Activated naive CD4-positive, alpha-beta T cell treated with anti-CD3 and anti-CD28 coated beads for 36 hours (primary cell): Measurements from ENCODE around the gene RNF130. TPM values are rescaled to one million over a fixed set of nuclear protein-coding genes. Genes with fewer than 3 reads are reported as not detected.
"Not testable (repeated sequence)": the region's sequence is repeated elsewhere in the genome, so short reads cannot be mapped to it uniquely, and the experiment has no call there.

ENCODE experiments used
- CTCF ChIA-PET: fragments of 350-600 bp; sonication (Branson Sonifier 250); formaldehyde crosslinking; loops from one replicate; lab custom pipeline; 2021; ENCODE audit warnings: antibody characterized with exemption; lab: Charles Lee
- DNase-seq: peaks from one replicate; pipeline ENCODE4 v3.0.0-alpha.2; 2020
- H3K27ac Mint-ChIP-seq: one replicate; pipeline ENCODE4 v1.8.0; 2021; ENCODE audit warnings: mild to moderate bottlenecking, mixed read lengths
- H3K27me3 Mint-ChIP-seq: one replicate; pipeline ENCODE4 v1.8.0; 2021; ENCODE audit warnings: low read depth, mixed read lengths
- H3K36me3 Mint-ChIP-seq: one replicate; pipeline ENCODE4 v1.8.0; 2021; ENCODE audit warnings: low read depth, mixed read lengths
- H3K4me1 Mint-ChIP-seq: one replicate; pipeline ENCODE4 v1.8.0; 2021; ENCODE audit warnings: low read depth, mixed read lengths
- H3K4me3 Mint-ChIP-seq: one replicate; pipeline ENCODE4 v1.8.0; 2021; ENCODE audit warnings: mild to moderate bottlenecking, moderate library complexity, mixed read lengths
- H3K9me3 Mint-ChIP-seq: one replicate; pipeline ENCODE4 v1.8.0; 2021; ENCODE audit warnings: mixed read lengths
- intact Hi-C: fragments of 100-400 bp; cut with micrococcal nuclease; formaldehyde crosslinking; loops from one replicate; pipeline ENCODE4 v1.15.1; 2023
- total RNA-seq, 2 experiments: library from RNA; stranded (reverse); gene quantifications; one replicate each; pipeline ENCODE4 v1.2.3, GENCODE V29; 2021

The RNF130 gene
- total RNA-seq, 2 experiments from 2014 or later, result 10.3 to 11.9 TPM

DNA sequence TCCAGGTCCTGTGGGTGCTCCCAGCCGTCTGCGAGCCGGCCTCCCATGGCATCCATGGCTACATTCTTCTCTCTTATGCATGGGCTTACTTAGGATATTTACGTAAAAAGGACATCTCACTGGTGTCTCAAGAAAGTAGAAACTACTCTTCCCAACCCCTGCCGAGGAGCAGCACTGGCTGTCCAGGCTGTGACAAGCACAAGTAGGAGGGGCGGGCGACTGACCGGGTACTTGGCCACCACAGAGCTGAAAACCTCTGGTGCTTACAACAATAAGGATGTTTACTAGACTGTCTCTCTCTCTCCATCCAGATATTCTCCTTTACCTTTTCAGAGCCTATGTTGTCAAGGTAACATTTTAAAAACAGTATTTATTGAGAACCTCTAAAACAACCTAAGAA lies 107.5 kb downstream of the RNF130 start:
- H3K9me3 Mint-ChIP-seq, result no peaks in the 10 kb centered on the region
- no peak for DNase-seq
- H3K27ac Mint-ChIP-seq, result no peak overlapping the region
- no peaks in the 10 kb centered on the region for H3K27me3 Mint-ChIP-seq
- intact Hi-C loops, result no loop called here
- no peaks in the 10 kb centered on the region for H3K4me1 Mint-ChIP-seq
- H3K4me3 Mint-ChIP-seq, result no peak overlapping the region
- H3K36me3 Mint-ChIP-seq, result peaks cover 10% of the 10 kb centered on the region
- CTCF ChIA-PET, result no interaction called here

DNA sequence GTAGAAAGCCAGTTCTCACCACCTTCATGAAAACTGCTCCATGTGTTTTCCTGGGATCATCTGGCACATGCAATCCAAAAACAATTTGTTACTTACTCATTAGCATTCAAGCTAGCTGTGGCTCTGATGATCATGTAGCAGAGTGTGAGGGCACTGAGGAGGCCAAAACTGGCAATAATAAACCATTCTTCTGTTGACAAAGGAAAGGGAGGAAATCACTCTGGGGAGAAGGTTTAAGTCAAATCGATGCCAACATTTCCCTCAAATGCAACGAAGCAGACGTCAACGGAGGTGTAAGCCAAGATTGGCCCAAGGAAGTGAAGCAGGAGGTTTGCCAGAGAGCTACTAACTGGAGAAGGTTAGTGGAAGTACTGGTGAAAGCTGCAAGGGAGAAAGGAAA lies 108.2 kb downstream of the RNF130 start:
- intact Hi-C loops, result no loop called here
- Mint-ChIP-seq H3K36me3 (peaks cover 10% of the 10 kb centered on the region), H3K27me3 (no peaks in the 10 kb centered on the region), H3K27ac (no peak overlapping the region), H3K9me3 (no peaks in the 10 kb centered on the region), H3K4me1 (no peaks in the 10 kb centered on the region), H3K4me3 (no peak overlapping the region)
- CTCF ChIA-PET, result no interaction called here
- no peak for DNase-seq

DNA sequence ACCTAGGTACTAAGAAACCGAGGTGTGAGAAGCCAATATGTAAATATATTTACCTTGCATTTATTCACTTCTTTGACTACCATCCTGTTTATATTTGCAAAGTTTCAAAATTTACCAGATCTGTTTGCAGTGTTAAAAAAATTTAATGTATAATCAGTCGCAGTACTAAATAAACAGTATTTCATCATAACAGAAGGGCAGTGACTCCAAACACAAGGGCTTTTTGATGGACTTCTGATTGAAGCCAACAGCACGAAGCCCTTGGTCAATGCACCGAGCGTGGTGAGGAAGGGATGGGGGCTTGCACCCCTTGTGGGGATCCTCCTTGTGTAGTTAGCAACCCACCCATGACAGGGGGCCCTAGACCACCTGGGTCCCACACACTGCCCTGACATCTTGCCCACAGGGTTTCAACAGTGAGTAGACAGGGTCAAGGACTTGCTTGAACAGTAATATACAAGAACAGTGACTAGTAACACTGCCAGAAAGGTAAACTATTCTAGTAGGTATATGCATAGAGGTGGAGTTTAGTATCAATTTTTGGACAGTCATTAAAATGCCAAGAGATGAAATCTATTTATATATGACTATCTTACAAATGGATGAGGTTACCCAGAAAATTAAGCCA lies 111.2 kb downstream of the RNF130 start:
- CTCF ChIA-PET, result no interaction called here
- Mint-ChIP-seq H3K4me1 (no peaks in the 10 kb centered on the region), H3K36me3 (peaks cover 12% of the 10 kb centered on the region), H3K27me3 (no peaks in the 10 kb centered on the region), H3K9me3 (no peaks in the 10 kb centered on the region), H3K4me3 (no peak overlapping the region), H3K27ac (no peak overlapping the region)
- intact Hi-C loops, result no loop called here
- DNase-seq, result no peak

DNA sequence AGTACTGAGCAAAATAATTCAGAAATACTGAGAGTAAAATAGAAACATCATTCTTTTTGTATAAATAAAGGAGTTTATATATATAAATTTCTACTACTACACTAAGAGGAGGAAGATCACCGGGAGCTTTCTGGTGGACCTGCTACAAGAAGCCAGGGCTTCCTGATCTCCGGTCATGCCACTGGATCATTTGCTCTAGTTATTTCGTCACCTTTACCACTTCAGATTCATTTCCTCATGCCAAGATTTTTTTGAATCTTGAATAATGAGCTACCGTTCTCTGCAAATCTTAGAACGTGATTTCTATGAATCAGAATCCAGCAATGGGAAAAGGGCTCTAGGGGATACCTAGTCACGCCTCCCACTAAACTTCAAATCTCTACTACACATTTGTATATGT lies 111.9 kb downstream of the RNF130 start:
- H3K27me3 Mint-ChIP-seq, result no peaks in the 10 kb centered on the region
- H3K4me1 Mint-ChIP-seq, result no peaks in the 10 kb centered on the region
- H3K36me3 Mint-ChIP-seq, result peaks cover 12% of the 10 kb centered on the region
- CTCF ChIA-PET, result no interaction called here
- no peak overlapping the region for H3K4me3 Mint-ChIP-seq
- no peak for DNase-seq
- intact Hi-C loops, result no loop called here
- no peaks in the 10 kb centered on the region for H3K9me3 Mint-ChIP-seq
- no peak overlapping the region for H3K27ac Mint-ChIP-seq

GRCh38 chr5:179959118-179959517 lies 112.4 kb downstream of the RNF130 start:
- H3K4me1 Mint-ChIP-seq, DNase-seq, intact Hi-C loops, H3K27me3 Mint-ChIP-seq, H3K9me3 Mint-ChIP-seq, H3K27ac Mint-ChIP-seq, H3K4me3 Mint-ChIP-seq, CTCF ChIA-PET: not testable (repeated sequence)
- H3K36me3 Mint-ChIP-seq, result peaks cover 12% of the 10 kb centered on the region

DNA sequence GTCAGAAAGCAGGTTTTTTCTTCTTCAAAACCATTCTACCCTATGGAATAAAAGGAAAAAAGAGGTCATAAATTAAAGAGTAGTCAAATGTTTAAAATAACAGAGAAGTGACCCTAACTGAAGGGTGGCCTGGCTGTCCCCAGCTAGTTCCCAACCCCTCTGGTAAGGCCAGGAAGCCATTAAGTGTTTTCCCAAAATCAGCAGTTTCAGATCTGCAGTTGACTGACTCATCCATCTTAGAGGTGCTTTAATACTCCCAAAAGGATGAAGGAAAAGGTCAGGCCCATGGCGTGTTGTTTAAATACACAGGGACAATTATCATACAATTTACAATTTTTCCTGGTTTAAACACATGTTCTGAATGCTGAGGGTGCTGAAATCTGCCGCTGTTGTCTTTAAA lies 115.9 kb downstream of the RNF130 start:
- CTCF ChIA-PET, result no interaction called here
- H3K36me3 Mint-ChIP-seq, result peaks cover 2% of the 10 kb centered on the region
- H3K4me3 Mint-ChIP-seq, result no peak overlapping the region
- no peak overlapping the region for H3K27ac Mint-ChIP-seq
- H3K9me3 Mint-ChIP-seq, result no peaks in the 10 kb centered on the region
- intact Hi-C loops, result no loop called here
- DNase-seq, result no peak
- H3K4me1 Mint-ChIP-seq, result no peaks in the 10 kb centered on the region
- H3K27me3 Mint-ChIP-seq, result no peaks in the 10 kb centered on the region

DNA sequence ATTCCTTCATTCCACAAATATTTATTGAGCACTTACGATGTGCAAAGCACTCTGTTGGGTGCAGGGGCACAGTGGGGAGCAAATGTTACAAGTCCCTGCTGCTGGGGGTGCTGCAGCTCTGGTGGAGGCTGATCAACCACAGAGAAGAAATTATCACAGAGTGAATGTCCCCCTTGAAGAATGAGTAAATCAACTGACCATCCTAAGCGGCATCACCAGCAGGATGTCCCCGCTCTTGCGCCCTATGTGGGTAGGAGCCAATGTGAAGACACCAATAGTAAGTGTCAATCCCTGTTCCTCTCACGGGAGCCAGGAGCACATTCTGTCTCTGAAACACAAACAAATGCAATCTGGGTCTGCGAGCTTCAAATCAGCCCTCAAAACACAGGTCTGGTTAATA lies 116.5 kb downstream of the RNF130 start:
- no peak for DNase-seq
- CTCF ChIA-PET, result no interaction called here
- intact Hi-C loops, result no loop called here
- no peaks in the 10 kb centered on the region for H3K27me3 Mint-ChIP-seq
- no peaks in the 10 kb centered on the region for H3K9me3 Mint-ChIP-seq
- no peak overlapping the region for H3K4me3 Mint-ChIP-seq
- peaks cover 2% of the 10 kb centered on the region for H3K36me3 Mint-ChIP-seq
- H3K27ac Mint-ChIP-seq, result no peak overlapping the region
- H3K4me1 Mint-ChIP-seq, result no peaks in the 10 kb centered on the region

DNA sequence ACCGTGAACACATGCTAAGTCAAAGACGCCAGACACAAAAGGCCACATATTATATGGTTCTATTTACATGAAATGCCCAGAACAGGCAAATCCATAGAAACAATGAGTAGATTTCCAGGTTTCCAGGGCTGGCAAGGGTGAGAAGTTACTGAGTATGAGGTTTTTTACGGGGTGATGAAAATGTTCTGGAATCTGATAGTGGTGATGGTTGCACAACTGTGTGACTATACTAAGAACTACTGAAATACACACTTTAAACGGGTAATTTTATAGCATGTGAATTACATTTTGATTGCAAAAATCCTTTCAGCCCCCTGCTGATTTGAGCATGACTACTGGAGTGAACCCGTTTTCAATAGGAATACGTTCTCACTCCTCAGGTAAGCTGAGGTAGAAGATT lies 117.1 kb downstream of the RNF130 start:
- no peaks in the 10 kb centered on the region for H3K4me1 Mint-ChIP-seq
- no peak overlapping the region for H3K4me3 Mint-ChIP-seq
- CTCF ChIA-PET, result no interaction called here
- H3K9me3 Mint-ChIP-seq, result no peaks in the 10 kb centered on the region
- peaks cover 2% of the 10 kb centered on the region for H3K36me3 Mint-ChIP-seq
- intact Hi-C loops, result no loop called here
- no peak overlapping the region for H3K27ac Mint-ChIP-seq
- H3K27me3 Mint-ChIP-seq, result no peaks in the 10 kb centered on the region
- DNase-seq, result no peak

DNA sequence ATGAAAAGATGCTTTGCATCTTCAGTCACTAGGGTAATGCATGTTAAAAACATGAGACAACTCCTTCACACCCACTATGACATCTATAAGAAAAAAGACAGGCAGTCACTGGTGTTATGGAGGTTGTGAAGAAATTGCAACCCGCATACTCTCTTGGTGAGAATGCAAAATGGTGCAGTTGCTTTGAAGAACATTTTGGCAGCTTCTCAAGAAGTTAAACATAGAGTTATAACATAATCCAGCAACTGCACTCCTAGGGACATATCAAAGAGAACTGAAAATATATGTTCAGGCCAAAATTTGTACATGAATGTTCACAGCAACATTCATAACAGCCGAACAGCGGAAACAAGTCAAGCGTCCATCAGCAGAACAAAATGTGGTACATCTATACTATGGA lies 117.6 kb downstream of the RNF130 start:
- no peak overlapping the region for H3K4me3 Mint-ChIP-seq
- no peaks in the 10 kb centered on the region for H3K27me3 Mint-ChIP-seq
- no peaks in the 10 kb centered on the region for H3K9me3 Mint-ChIP-seq
- H3K27ac Mint-ChIP-seq, result no peak overlapping the region
- DNase-seq, result no peak
- intact Hi-C loops, result no loop called here
- CTCF ChIA-PET, result no interaction called here
- no peaks in the 10 kb centered on the region for H3K4me1 Mint-ChIP-seq
- H3K36me3 Mint-ChIP-seq, result peaks cover 2% of the 10 kb centered on the region

- intact Hi-C loops, result no loop called here
- CTCF ChIA-PET, result no interaction called here
- H3K27ac Mint-ChIP-seq, result no peak overlapping the region
- no peaks in the 10 kb centered on the region for H3K27me3 Mint-ChIP-seq
- H3K36me3 Mint-ChIP-seq, result no peaks in the 10 kb centered on the region
- DNase-seq, result no peak
- no peaks in the 10 kb centered on the region for H3K9me3 Mint-ChIP-seq
- no peak overlapping the region for H3K4me3 Mint-ChIP-seq
- no peaks in the 10 kb centered on the region for H3K4me1 Mint-ChIP-seq
Measured at GRCh38 chr5:179936976-179937681, 134.4 kb downstream of the RNF130 start.

DNA sequence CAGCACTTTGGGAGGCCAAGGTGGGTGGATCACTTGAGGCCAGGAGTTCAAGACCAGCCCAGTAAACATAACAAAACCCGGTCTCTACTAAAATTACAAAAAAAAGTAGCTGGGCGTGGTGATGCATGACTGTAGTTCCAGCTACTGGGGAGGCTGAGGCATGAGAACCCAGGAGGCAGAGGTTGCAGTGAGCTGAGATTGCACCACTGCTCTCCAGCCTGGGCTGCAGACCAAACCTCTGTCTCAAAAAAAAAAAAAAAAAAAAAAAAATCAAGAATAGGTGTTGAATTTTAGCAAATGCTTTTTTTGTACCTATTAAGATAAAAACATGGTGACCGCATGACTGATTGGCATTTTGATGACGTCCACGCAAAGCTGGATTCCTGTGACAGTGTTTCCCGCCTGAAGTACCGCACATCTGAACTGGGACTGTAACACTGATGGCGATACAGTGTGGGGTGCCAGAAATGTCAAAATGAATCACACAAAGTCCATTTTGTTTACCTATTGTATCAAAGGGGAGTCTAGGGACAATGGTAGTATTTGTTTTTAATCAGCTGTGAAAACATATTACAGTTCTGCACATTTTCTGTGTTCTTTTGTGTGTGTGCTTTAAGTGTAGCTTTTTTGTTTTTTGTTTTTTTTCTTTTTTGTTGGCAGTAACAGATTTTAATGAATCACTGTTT lies 140.6 kb downstream of the RNF130 start:
- H3K9me3 Mint-ChIP-seq, result no peaks in the 10 kb centered on the region
- H3K27ac Mint-ChIP-seq, result no peak overlapping the region
- CTCF ChIA-PET, result no interaction called here
- H3K4me3 Mint-ChIP-seq, result no peak overlapping the region
- intact Hi-C loops, result no loop called here
- H3K4me1 Mint-ChIP-seq, result no peaks in the 10 kb centered on the region
- no peaks in the 10 kb centered on the region for H3K36me3 Mint-ChIP-seq
- no peaks in the 10 kb centered on the region for H3K27me3 Mint-ChIP-seq
- no peak for DNase-seq

DNA sequence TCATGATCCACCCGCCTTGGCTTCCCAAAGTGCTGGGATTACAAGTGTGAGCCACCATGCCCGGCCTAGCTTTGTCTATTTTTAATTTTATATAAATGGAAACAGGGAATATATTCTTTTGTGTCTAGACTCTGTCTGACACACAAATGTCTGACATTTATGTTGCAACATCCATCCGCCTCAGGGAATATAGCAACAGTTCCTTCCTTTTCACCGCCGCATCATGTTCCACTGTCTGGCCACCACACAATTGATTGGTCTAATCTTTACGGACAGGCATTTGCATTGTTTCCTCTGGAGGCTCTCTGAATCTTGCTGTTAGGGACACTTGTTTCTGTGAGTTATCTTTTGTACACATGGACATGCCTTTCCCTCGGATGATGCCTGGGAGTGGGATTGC lies 143.7 kb downstream of the RNF130 start:
- no peaks in the 10 kb centered on the region for H3K4me1 Mint-ChIP-seq
- no peaks in the 10 kb centered on the region for H3K27me3 Mint-ChIP-seq
- H3K4me3 Mint-ChIP-seq, result no peak overlapping the region
- no peaks in the 10 kb centered on the region for H3K36me3 Mint-ChIP-seq
- no peak overlapping the region for H3K27ac Mint-ChIP-seq
- no peaks in the 10 kb centered on the region for H3K9me3 Mint-ChIP-seq
- CTCF ChIA-PET, result no interaction called here
- no peak for DNase-seq
- intact Hi-C loops, result no loop called here

DNA sequence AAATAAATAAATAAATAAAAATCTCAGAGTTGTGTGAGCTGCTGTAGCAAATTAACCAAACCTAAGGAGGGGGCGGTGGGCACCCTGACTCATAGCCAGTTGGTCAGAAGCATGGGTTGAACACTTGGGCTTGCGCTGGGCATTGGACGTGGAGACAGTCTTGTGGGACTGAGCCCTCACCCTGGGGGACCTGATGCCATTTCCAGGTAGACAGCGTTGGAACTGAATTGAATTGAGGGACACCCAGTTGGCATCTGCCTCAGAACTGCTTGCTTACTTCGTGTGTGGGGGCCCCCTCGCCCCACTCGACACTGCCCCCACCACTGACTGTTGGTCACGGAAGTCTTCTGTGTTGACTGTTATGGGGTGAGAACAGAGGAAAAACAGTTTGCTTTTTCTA lies 144.9 kb downstream of the RNF130 start:
- Mint-ChIP-seq H3K9me3 (no peaks in the 10 kb centered on the region), H3K4me1 (no peaks in the 10 kb centered on the region), H3K27me3 (no peaks in the 10 kb centered on the region), H3K4me3 (no peak overlapping the region), H3K36me3 (no peaks in the 10 kb centered on the region), H3K27ac (no peak overlapping the region)
- CTCF ChIA-PET, result no interaction called here
- DNase-seq, result no peak
- intact Hi-C loops, result no loop called here
